OCI-LY3 (cell line): ENCODE results near the gene NRAP.

Experiments used
- CTCF ChIP-seq: fragments of 200-600, 300-600 bp; sonication (generic); IDR thresholded peaks from 2 replicates; pipeline ENCODE4 v1.5.1; 2014; ENCODE audit warnings: antibody characterized with exemption, low read length, low read depth
- EZH2phosphoT487 ChIP-seq: fragments of 200-600 bp; shearing (Covaris generic); IDR thresholded peaks from 2 replicates; pipeline ENCODE4 v1.6.1; 2018; ENCODE audit warnings: antibody characterized with exemption, mixed run types, low read depth

GRCh38 chr10:113680190-113681111, 16.6 kb upstream of the NRAP start:
- TF ChIP-seq EZH2phosphoT487 (no peak), CTCF (no peak)
